GM19395 (cell line): ENCODE measurements around the gene PGGHG.

Experiments
- ATAC-seq: cut with Tn5 transposase; IDR thresholded peaks from one replicate; pipeline ENCODE4 v1.9.1; 2021; ENCODE audit warnings: mild to moderate bottlenecking, moderate library complexity; ENCODE audit not compliant: unreplicated experiment

Gene PGGHG

DNA sequence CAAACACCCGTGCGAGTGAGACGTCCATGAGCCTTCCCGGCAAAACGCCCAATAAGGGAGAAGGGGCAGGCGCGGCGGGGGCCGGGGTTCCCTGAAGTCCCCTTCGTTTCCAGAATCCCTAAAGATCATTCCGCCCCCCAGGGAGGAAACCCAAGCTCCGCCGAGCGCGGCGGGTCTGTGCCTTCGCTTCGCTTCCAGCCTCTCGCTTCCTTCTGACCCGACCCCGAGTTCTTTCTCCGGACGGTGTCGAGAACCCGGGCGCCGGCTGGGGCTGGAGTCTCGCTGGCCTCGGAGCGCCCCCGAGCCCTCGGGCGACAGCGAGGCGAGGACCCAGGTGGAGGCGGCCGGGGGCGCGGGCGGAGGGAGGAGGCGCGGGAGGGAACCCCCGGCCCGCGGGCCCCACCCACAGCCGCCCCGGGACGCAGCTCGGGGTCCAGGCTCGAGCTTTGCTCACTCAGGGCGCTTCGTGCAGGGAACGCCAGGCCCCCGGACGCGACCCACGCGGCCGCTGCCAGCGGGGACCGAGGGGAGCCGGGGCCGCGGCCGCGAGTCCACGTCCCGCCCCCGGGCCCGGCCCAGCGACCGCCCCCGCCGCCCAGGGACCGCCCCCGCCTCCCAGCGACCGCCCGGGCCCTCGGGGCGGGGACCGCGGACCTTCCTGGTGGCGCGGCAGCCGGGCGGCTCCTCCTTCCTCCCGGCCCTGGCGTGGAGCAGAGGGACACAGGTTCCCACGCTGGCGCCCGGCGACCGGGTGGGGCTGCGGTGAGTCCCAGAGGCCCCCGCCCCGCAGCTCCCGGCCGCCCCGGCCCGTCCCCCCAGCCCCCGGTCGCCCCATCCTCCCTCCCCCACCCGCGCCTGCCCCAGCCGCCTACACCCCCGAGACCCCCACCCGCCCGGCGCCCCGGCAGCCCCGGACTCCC, at the start of gene PGGHG:
Gene PGGHG (plus strand): TSS at position 649 of the 920 bp plus-strand sequence. CDS start 691 bp downstream, outside the sequence.
- peak; percentile 64 for ATAC-seq

DNA sequence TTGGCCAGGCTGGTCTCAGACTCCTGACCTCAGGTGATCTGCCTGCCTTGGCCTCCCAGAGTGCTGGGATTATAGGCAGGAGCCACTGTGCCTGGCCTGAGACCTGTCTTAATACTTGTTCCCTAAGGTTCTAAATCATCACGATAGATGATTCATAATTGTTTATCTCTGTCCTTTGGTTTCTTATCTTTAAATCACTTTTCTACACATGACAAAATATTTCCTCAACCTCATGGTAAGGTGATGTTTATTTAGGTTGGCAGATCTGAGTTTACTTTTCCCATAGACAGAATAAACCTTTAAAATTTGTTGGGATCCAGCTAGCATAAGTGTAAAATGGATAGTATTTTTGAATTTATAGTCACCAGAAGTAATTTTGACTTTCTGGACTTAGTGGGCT, 48.6 kb upstream of the PGGHG start:
- no peak for ATAC-seq

DNA sequence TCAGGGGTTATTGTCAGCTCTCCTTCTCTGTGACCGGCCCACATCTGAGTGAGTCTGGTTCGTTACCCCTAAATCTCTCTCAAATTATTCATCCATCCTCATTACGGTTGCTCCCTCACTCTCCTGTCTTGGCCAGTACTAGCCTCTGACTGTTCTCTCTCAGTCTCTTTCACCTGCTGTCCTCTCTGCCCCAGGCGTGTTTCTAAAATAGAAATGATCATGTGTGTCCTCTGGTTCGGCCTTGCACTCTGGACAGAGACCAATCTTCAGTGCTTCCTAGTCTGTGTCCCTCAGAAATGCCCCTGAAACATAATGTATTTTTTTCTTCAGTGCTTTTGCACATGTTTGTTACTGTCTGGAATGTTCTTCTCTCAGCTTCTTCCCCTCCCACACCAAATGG, 47.3 kb upstream of the PGGHG start:
- no peak for ATAC-seq

DNA sequence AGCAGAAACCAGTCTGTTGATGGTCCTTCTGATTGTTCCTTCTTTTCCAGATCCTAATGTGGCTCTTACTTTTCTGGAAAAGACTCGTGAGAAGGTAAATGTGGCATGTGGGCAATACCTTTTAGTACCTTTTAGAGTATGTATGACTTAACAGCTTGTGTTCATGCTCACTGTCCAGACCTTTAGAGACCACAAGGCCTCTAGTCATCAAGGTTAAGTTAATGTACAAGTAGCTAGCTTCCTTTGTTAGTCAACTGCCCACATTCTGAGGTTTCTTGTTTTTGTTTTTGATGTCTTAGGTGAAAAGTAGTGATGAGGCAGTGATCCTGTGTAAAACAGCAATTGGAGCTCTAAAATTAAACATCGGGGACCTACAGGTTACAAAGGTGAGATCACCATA, 44.5 kb upstream of the PGGHG start:
- no peak for ATAC-seq

DNA sequence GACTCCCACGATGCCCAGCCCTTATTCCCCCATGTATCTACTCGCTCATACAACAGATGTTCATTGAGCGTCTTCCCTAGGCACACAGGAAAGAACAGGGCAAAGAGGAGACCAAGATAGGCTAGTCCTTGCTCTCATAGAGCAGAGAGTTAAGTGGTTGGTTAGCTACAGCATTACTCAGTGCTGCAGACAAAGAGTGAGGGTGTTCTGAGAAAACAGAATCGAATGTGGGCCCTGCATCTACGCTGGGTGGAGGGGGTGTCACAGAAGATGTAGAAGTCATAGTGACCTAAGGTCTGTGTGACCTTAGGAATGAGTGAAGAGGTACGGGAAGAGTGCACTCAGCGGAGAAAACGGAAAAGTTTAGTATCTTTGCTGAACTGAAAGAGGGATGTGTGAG, 39.9 kb upstream of the PGGHG start:
- no peak for ATAC-seq

DNA sequence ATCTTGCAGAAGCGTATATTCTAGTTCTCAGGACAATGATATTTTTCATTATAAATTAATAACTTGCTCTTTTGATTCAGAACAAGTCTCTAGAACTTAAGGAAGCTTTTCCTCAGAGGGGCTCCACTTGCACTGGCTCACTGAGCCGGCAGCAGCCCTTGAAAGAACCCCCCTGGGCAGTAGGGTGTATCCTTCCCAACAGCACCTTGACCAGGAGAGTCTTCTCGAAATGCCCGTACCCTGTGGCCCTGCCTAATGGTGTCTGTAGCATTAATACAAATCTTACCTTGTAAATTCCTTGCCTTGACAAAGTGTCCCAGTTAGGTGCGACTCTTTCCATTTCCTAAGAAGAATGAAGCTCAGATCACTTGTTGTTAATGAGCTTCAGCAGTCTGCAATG, 38.7 kb upstream of the PGGHG start:
- no peak for ATAC-seq

DNA sequence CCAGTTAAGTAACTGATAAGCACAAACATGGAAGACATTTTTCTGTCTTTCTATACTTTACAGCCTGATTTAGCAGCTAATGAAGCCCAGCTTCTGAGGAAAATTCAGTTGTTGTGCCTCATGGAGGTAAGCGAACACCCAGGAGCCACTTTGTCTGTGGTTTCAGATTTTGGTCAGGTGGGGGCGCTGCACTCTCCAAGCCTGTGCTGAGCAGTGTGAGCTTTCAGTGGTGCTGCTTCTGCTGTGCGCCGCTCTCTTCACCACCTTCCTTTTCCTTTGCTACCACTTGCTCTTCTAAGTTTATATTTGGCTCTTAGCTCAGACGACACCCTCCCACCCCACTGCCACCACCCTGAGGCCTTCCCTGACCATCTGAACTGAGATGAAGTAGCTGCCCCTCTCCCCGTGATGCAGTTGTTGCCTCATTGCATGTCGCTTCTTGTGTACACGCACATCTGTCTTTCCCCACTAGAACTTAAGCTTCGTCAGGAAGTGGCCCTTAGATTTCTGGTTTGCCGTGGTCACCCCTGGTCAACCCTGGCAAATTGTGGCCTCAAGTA, 38.1 kb upstream of the PGGHG start:
- no peak for ATAC-seq

DNA sequence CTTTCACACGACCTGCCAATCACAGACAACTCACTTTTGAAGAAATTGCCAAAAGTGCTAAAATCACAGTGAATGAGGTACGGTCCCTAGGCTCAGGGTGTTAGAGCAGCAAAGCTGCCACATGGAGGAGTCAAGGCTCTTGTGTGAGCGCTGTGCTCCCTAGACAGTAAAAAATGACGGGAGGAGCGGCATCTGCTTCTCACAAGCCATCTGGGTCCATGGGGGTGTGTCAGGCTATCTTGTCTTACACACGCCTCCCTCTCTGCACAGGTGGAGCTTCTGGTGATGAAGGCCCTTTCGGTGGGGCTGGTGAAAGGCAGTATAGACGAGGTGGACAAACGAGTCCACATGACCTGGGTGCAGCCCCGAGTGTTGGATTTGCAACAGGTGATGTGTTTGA, 37.4 kb upstream of the PGGHG start:
- ATAC-seq = no peak

DNA sequence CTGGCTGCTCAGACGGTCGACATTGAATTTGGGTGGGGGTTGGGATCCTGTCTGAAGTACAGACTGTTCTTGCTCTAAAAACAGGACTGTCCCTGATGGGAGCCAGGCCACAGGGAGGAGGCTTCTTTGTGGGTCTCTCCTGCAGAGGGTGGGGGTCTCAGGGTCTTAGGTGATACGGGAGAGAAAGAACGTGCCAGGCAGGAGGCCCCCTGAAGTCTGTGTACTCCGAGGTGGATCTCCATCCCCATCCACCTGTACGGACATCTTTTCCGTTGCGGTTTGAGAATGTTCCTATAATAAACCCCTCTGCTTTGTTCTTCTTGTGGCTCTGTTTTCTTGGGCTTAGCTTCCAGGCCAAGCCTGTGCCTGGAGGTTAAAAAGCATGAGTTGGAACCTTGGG, 36.3 kb upstream of the PGGHG start:
- ATAC-seq = no peak

DNA sequence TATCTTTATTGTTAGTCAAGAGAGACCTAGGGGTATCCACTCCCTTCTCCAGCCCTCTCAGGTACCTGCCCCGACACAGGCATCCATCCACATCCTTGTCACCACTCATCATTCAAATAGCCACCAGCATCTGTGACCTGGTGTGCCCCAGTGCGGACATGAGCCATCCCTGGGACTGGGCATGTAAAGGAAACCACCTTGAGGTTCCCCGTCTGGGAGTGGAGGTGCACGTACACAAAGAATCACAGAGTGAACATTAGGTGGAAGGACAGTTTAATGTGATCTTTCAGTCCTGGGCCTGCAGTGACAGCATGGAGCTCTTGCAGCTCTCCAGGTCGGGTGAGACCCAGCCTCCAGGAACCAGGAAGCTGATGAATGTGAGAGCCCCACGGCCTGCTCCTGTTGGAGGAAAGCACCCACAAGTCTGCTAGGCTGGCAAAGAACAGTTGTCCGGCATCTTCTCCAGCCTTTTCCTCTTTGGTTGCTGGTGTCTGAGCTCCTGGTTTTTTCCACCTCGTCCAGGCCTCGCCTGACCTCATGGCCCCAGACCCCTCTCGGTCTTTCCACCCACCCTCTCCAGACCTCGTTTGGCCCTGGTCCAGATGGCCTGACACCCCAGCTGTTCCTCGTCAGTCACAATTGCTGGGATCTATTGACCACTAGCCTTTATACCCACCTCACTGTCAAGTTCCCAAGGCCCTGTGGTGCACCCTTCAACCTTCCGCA, 35.6 kb upstream of the PGGHG start:
- no peak for ATAC-seq

DNA sequence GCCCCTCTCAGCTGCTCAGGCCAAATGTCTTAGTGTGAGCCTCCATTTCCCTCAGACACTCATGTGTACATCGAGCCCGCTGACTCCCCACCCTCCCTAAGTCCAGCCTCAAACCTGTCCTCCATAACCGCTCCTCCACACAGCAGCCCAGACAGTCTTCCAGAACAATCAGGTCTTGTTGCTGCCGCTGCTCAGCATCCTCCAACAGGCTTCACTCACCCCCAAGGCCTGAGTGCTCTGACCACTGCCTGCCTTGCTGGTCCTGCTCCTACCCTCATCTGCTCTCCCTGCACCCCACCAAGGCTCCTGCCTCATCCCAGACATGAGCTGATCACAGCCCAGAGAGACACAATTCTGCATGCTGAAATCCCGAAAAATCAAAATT, 35.0 kb upstream of the PGGHG start:
- ATAC-seq = no peak

DNA sequence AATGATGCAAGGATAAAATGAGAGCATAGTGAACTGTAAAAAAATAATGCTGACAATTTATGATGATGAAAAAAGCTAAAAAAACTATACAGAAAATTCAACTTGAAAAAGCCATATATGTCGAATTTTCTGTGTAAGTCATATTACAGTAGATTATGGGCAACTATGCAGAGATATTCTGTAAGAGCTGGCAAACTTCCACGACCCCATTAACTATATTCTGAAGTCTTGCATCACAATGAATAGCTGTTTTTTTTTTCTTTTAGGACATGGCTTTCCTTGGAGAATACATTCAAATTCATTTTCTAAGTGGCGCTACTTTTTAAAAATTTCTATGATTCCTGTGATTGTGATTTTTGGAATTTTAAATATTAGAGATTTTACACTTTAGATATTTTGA, 33.8 kb upstream of the PGGHG start:
- ATAC-seq = no peak

DNA sequence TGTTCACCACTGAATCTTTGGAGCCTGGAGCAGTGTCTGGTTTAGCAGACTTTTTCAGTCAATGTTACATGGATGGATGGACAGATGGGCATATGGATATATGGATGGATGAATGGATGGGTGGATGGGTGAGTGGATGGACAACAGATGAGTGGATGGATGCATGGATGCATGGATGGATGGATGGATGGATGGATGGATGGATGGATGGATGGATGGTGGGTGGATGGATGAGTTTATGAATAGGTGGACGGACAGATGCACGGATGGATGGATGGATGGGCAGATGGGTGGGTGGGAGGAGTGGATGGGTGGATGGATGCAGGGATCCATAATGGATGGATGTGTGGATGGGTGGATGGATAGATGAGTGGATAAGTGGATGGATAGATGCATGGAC, 33.1 kb upstream of the PGGHG start:
- no peak for ATAC-seq

DNA sequence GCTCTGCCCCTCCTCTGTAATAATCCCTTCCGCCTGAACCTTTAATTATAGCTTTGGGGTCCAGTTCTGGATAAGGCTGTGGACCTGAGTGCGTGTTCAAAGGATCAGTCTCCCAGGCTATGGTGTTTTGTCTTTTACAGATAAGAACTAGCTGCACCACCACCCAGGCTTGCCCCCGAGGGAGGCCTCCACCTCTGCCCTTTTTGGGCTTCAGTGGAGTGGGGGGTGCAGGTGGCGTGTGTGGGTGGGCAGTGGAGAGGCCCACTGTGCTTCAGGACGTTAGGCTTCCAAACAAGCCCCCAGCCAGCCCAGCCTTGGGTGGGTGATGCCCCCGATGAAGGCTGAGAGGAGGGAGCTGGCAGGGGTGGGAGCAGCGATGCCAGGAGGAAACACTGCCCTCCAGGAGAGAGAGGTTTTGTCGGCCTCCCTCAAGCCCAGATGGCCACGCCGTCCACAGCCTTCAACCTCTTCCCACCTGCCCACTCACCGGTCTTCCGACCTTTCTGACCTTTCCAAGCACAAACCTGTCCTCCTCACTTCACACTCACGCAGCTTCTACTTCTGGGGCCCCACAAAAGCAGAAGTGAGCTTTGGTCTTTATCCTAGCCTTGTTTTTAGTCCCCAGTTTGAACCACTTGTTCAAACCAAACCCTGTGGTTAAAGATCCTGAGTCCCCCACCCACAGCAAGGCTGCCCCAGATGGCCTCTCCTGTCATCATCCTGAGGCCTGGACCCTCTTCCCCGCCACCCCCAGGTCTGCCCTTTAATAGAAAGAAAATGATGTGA, 31.8 kb upstream of the PGGHG start:
- ATAC-seq = no peak

DNA sequence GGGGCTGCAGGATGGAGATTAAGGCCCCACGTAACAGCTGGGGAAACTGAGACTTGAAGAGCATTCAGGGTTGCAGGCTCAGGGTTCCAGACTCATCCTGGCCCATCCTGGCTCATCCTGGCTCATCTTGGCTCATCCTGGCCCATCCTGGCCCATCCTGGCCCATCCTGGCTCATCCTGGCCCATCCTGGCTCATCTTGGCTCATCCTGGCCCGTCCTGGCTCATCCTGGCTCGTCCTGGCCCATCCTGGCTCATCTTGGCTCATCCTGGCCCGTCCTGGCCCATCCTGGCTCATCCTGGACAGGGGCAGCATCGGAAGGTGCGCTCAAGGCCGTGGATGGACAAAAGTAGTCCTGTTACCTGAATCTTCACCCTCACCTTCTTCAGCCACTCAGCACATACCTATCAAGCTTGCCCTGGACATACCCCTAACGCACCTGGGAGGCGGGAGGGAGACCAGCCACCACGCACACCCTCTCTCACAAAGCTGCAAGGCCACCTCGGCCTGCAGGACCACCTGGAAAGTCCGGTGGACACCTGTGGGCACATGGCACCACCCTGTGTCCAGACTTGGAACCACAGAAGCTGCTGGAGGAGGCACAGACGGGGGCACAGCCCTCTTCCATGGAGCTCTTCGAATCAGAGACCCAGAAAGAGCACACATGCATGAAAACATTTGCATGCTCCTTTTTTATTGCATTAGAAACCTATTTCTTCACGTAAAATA, 31.0 kb upstream of the PGGHG start:
- no peak for ATAC-seq

DNA sequence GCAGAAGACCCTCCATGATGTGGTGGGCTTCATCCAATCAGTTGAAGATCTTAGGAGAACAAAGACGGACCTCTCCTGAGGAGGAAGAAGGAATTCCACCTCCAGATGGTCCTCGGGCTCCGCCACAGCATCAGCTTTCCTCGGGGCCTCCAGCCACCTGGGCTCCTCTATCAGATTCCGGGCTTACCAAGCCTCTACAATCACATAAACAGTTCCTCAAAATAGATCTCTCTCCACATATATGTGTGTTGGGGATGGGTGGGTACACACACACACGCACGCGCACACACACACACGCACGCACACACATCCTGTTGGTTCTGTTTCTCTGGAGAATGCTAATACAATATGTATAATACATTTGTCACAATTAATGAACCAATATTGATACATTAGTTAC, 29.5 kb upstream of the PGGHG start:
- no peak for ATAC-seq

DNA sequence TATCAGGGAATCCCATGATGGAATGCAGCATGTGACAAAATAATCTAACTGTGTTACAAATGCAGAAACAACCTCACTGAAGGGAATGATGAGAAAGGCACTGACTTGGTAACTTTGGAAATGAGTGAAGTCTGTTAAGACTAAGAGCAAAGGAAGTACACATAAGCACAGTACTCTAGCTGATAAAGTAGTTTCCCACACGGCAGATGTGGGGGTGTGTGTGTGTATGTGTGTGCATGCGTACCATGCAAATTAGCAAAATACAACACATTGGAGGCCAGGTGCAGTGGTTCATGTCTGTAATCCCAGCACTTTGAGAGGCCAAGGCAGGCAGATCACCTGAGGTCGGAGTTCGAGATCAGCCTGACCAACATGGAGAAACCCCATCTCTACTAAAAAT, 27.3 kb upstream of the PGGHG start:
- no peak for ATAC-seq

DNA sequence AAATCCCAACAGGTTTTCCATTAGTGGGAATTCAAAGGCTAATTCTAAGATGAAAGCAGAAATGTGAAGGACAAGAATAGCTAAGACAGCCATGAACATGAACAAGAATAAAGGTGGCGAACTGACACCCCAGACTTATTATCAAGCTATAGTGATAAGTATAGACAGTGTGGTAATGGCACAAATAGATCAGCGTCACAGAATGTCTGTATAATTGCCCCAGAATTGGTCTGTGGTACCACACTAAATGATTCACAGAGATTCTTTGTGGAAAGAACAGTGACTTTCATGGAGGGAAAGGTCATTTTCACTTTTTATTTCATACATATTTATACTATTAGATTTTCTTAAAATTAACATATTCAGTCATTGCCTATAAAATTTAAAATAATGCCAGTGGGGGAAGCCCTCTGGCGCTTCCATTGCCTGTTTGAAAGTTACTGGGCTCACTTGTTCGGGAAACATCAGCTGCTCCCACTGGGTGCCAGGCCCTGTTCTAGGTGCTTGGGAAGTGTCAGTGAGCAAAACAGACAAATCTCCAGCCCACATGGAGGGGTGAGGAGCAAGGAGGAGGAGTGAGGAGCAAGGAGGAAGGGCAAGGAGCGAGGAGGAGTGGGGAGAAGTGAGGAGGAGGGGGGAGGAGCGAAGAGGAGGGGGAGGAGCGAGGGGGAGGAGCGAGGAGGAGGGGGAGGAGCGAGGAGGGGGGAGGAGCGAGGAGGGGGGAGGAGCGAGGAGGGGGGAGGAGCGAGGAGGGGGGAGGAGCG, 22.1 kb upstream of the PGGHG start:
- ATAC-seq = no peak

DNA sequence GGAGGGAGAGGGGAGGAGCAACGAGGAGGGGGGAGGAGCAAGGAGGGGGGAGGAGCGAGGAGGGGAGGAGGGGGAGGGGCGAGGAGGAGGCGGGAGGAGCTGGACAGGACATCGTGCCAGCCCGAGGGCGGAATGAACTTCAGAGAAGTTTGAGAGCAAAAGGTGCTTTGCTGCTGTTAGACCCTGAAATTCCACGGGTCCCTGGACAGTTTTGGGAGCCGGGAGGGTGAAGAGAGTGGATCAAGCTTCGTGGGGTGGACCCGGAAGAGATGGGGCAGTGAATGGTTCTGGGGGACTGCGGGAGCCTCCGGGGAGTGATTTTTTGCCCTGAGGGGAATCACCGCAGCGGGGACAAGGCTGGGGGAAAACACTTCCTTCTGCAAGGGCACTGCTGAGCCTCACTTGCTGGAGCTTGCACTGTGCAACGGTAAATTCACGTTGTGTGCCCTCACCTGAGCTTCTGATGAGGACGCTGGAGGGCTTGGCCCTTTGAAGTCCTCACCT, 21.4 kb upstream of the PGGHG start:
- ATAC-seq = no peak

DNA sequence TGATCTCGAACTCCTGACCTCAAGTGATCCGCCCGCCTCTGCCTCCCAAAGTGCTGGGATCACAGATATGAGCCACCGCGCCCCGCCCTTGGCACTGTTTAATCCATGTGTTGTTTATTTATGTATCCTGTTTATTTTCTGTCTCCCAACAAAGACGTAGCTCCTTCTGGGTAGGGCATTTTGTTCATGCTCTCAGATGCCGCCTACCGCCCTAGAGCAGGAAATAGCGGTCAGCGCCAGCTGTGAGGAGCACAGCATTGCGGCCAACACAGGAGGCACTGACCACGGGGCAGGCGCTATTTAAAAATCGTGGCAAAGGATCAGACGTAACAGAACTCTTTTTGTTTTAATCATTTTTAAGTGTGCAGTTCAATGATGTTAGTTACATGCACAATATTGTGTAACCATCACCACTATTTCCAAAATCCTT, 20.2 kb upstream of the PGGHG start:
- ATAC-seq = peak; percentile 38
